ENCODE measurements around the gene RSRC1.

- no peak for TF ChIP-seq EZH2 (IDR thresholded peaks at IDR 0.05; ENCODE audit: low read length, missing control alignments)
- TF ChIP-seq CTCF (conservative IDR thresholded peaks at IDR 0.05 in 1 of 2, IDR thresholded peaks at IDR 0.05 in 1 of 2; ENCODE audit: low read depth in 1 of 2, low read length in 2 of 2): no peak
These were observed 464.8 kb downstream of the RSRC1 start for GRCh38 chr3:158574646-158575045.
